ENCODE results near the gene PANX1.

GRCh38 chr11:94185416-94186084, 56.9 kb downstream of the PANX1 start:
- TF ChIP-seq CTCF (conservative IDR thresholded peaks at IDR 0.05; ENCODE audit: low read length) (no peak), EZH2phosphoT487 (IDR thresholded peaks at IDR 0.05; ENCODE audit: borderline replicate concordance, low read depth, low read length) (no peak)
